IgD-negative memory B cell (primary cell): ENCODE measurements around the gene PSD4. TPM values are rescaled to one million over a fixed set of nuclear protein-coding genes. Genes with fewer than 3 reads are reported as not detected.

Experiments
- H3K27ac Mint-ChIP-seq, 3 donors: one replicate each; pipeline ENCODE4 v1.8.0; 2020 to 2022; ENCODE audit warnings: mild to moderate bottlenecking in 3 of 3, mixed read lengths in 3 of 3, moderate library complexity in 1 of 3
- H3K27me3 Mint-ChIP-seq: one replicate; pipeline ENCODE4 v1.8.0; 2021; ENCODE audit warnings: mixed read lengths
- H3K36me3 Mint-ChIP-seq: one replicate; pipeline ENCODE4 v1.8.0; 2020; ENCODE audit warnings: mild to moderate bottlenecking, mixed read lengths
- H3K4me1 Mint-ChIP-seq, 3 donors: one replicate each; pipeline ENCODE4 v1.8.0; 2020 to 2022; ENCODE audit warnings: mixed read lengths in 3 of 3, mild to moderate bottlenecking in 1 of 3
- H3K4me3 Mint-ChIP-seq, 4 donors: one replicate each; pipeline ENCODE4 v1.8.0; 2020 to 2022; ENCODE audit warnings: mild to moderate bottlenecking in 4 of 4, mixed read lengths in 4 of 4, moderate library complexity in 3 of 4
- H3K9me3 Mint-ChIP-seq, 3 donors: one replicate each; pipeline ENCODE4 v1.8.0; 2020 to 2021; ENCODE audit warnings: mixed read lengths in 3 of 3, mild to moderate bottlenecking in 1 of 3
- polyA plus RNA-seq: library from polyadenylated mRNA; unstranded; fragments of 300-500 nt; fragmentation: Illumina TruSeq; gene quantifications from one replicate; pipeline ENCODE4 v1.2.3, GENCODE V29; 2021

PSD4 gene
- polyA plus RNA-seq, 1 donor from 2014 or later, result 36.4 TPM

GRCh38 chr2:113248997-113249770 is 75.4 kb downstream of the PSD4 start:
- Mint-ChIP-seq H3K27me3 (no peaks in the 10 kb centered on the region), H3K4me3 (peak overlapping the region in 1 of 4 donors; percentile 28), H3K9me3 (no peaks in the 10 kb centered on the region), H3K36me3 (peaks cover 3% of the 10 kb centered on the region), H3K27ac (peak overlapping the region in 1 of 3 donors; percentile 28), H3K4me1 (peaks cover 9 to 29% (median 21%) of the 10 kb centered on the region in 3 donors)

DNA sequence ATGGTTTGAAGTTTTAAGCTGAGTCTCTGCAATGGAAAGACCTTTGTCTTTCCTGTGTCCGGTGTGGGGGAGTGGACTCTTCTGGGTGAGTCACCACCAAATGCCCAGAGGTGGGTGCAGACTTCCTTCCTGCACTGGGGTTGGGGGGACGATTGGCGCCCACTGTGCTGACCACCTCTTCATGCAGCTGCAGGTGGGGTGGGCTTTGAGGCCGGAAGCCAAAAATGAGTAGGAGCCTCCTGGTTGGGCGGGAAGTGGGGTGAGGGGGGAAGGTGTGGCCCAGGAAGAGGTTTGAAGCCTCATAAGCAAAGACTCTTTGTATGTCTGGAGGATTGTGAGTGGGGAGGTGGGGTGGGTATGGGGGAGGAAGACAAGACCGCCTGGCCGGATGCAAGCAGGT is 77.3 kb downstream of the PSD4 start:
- Mint-ChIP-seq H3K9me3 (no peaks in the 10 kb centered on the region), H3K27me3 (no peaks in the 10 kb centered on the region), H3K4me1 (peaks cover 9 to 29% (median 21%) of the 10 kb centered on the region in 3 donors), H3K36me3 (no peaks in the 10 kb centered on the region), H3K27ac (peak overlapping the region in 1 of 3 donors; percentile 28), H3K4me3 (no peak overlapping the region)

DNA sequence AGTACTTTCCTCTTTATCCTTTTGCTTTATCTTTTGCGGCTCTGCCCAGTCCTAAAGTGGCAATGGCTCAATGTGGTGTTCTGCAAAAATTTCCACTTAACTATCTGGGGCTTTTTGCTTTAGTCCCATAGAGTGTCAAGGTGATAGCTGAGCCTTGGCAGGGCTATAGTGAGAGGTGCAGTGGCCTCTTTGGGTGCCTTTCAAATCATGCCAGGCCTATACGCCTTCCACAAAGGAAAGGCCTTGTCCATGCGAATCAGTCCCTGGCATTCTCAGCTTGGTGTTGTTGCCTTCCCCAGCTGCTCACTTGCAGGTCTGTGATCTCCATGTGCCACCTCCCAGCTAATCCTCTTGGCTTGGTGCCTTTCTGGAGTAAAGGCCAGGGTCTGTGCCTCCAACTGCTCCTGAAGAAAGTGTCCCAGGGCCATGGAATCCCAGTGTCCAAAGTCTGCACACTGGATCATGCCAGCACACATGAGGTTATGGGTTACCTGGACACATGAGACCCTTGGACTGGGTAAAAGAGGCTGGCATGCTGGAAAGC is 78.3 kb downstream of the PSD4 start:
- H3K9me3 Mint-ChIP-seq, result no peaks in the 10 kb centered on the region
- peaks cover 9 to 29% (median 21%) of the 10 kb centered on the region in 3 donors for H3K4me1 Mint-ChIP-seq
- no peaks in the 10 kb centered on the region for H3K27me3 Mint-ChIP-seq
- H3K27ac Mint-ChIP-seq, result no peak overlapping the region
- no peaks in the 10 kb centered on the region for H3K36me3 Mint-ChIP-seq
- no peak overlapping the region for H3K4me3 Mint-ChIP-seq

- H3K4me3 Mint-ChIP-seq, result no peak overlapping the region
- no peak overlapping the region for H3K27ac Mint-ChIP-seq
- H3K27me3 Mint-ChIP-seq, result no peaks in the 10 kb centered on the region
- no peaks in the 10 kb centered on the region for H3K9me3 Mint-ChIP-seq
- peaks cover 14 to 29% (median 23%) of the 10 kb centered on the region in 3 donors for H3K4me1 Mint-ChIP-seq
- no peaks in the 10 kb centered on the region for H3K36me3 Mint-ChIP-seq
These were observed 79.7 kb downstream of the PSD4 start for GRCh38 chr2:113253453-113253852.

- Mint-ChIP-seq H3K4me3 (no peak overlapping the region), H3K36me3 (no peaks in the 10 kb centered on the region)
These were observed 81.6 kb downstream of the PSD4 start for GRCh38 chr2:113255140-113256070.

DNA sequence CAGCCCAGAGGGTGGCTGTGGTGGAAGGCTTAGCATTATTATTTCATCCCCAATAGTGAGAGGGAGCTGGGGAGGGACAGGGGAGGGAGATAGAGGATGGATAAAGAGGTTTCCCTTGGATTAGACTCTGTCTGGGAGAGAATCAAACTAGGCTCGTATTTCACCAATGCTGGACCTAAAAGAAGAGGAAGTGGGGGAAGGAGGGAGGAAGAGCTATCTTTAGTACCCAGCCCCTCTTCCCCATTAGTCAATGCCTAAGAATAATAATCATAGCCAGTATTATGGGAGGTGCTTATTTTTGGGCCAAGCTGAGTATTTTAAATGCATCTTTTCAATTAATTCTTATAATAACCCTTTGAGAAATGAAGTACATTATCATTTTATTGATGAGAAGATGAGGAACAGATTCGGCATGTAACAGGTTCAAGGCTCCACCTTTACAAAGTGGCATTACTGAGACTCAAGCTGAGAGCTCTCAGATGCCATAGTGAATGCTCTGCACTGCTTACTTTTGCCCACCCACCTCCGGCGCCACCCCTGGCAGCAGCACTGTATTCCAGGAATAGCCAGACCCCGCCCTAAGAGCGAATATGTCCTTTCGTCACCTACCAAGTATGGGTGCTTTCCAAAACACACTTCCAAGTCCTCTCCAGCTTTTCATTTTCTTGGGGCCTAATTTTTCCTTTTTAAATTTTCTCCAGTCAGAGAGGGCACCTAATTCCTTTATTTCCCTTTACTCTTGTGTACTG is 83.9 kb downstream of the PSD4 start:
- no peak overlapping the region for H3K4me3 Mint-ChIP-seq
- H3K27me3 Mint-ChIP-seq, result peaks cover 7% of the 10 kb centered on the region
- peaks cover 3 to 4% (median 4%) of the 10 kb centered on the region in 3 donors for H3K4me1 Mint-ChIP-seq
- H3K9me3 Mint-ChIP-seq, result no peaks in the 10 kb centered on the region
- H3K36me3 Mint-ChIP-seq, result no peaks in the 10 kb centered on the region
- H3K27ac Mint-ChIP-seq, result no peak overlapping the region

More at GRCh38 chr2:113255140-113256070, 81.6 kb downstream of the PSD4 start:
- peaks cover 10 to 21% (median 17%) of the 10 kb centered on the region in 3 donors for H3K4me1 Mint-ChIP-seq
- no peak overlapping the region for H3K27ac Mint-ChIP-seq
- no peaks in the 10 kb centered on the region for H3K9me3 Mint-ChIP-seq
- peaks cover 7% of the 10 kb centered on the region for H3K27me3 Mint-ChIP-seq

DNA sequence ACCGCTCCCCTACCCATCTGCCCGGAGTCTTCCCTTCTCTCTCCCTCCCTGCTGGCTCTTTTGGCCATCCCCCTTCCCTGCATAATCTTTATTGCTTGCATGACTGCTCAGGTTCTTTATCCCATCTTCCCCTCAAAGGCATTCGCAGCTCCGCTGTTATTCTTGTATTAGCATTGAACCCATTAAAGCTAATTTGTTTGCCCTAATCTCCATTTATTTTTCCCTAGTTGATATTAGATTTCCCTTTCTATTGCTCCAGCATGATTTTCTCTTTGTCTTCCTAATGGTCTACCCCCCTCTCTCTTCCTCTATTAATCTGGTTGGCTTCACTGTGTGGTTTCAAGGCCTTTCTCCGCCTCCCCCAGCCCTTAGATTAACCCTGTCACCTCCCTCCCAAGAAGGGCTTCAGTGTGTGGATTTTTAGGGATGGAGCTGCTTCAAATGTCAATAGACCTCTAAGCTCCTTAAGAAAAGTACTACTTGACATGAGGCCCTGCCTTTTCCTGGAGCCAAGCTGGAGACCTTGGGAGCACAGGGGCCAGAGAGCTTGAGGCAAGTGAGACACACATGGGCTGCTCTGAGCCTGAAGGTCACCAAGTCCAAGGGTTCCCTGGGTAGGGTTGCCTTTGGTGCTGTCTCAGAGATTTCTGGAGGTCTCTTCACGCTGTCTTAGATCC is 84.8 kb downstream of the PSD4 start:
- no peaks in the 10 kb centered on the region for H3K9me3 Mint-ChIP-seq
- peaks cover 9% of the 10 kb centered on the region for H3K27me3 Mint-ChIP-seq
- H3K4me3 Mint-ChIP-seq, result no peak overlapping the region
- peaks cover 0 to 4% (median 2%) of the 10 kb centered on the region in 3 donors for H3K4me1 Mint-ChIP-seq
- no peak overlapping the region for H3K27ac Mint-ChIP-seq
- no peaks in the 10 kb centered on the region for H3K36me3 Mint-ChIP-seq

Other genes with a start within 250 kb of the PSD4 start
- not detected for gene IL36G, start 196.0 kb upstream of the PSD4 start, polyA plus RNA-seq
- not detected for gene IL36A, start 168.5 kb upstream of the PSD4 start, polyA plus RNA-seq
- not detected for gene IL36B, start 121.1 kb upstream of the PSD4 start, polyA plus RNA-seq
- gene IL36RN, start 114.8 kb upstream of the PSD4 start, polyA plus RNA-seq, result not detected
- gene IL1F10, start 106.0 kb upstream of the PSD4 start, polyA plus RNA-seq, result not detected
- gene IL1RN, start 46.4 kb upstream of the PSD4 start, polyA plus RNA-seq, result not detected
- gene PAX8, start 105.0 kb downstream of the PSD4 start, polyA plus RNA-seq, result 0.85 TPM